Endothelial cell of hepatic sinusoid (primary cell): ENCODE measurements around the gene HLA-C.
"Not testable (repeated sequence)": the region's sequence is repeated elsewhere in the genome, so short reads cannot be mapped to it uniquely, and the experiment has no call there.

Experiments
- in situ Hi-C: cut with HindIII; loops from 2 replicates; pipeline ENCODE4 v1.10.0; 2017; ENCODE audit warnings: low sequenced_read_pairs

The HLA-C gene

DNA sequence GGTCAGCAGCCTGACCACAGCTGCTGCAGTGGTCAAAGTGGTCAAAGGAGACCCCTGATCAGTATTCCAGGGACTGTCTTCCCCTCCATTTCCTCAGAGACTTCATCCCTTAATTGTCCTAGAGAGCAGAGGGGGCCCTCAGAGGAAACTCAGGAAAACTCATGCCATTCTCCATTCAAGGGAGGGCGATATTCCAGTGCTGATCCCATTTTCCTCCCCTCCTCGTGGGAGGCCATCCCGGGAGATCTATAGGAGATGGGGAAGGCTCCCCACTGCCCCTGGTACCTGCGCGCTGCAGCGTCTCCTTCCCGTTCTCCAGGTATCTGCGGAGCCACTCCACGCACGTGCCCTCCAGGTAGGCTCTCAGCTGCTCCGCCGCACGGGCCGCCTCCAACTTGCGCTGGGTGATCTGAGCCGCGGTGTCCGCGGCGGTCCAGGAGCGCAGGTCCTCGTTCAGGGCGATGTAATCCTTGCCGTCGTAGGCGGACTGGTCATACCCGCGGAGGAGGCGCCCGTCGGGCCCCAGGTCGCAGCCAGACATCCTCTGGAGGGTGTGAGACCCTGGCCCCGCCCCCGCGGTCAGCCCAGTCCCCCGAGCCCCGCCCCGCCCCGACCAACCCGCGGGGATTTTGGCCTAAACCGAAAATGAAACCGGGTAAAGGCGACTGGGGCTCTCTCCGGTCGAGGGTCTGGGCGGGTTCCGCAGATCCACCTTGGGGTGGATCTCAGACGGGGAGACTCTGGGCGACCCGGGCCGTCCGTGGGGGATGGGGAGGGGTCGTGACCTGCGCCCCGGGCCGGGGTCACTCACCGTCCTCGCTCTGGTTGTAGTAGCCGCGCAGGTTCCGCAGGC lies 878 bp downstream of the HLA-C start:
- in situ Hi-C loops = no loop called here

DNA sequence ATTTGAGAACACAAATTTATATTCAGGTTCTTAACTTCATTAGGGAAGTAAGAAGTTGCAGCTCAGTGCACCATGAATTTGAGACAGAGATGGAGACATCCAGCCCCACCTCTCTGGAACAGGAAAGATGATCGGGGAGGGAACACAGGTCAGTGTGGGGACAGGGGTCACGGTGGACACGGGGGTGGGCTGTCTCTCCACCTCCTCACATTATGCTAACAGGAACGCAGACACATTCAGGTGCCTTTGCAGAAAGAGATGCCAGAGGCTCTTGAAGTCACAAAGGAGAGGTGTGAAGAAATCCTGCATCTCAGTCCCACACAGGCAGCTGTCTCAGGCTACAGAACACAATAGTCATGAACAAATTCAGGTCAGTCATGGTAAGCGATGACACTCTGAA lies 3.1 kb downstream of the HLA-C start:
- in situ Hi-C loops = loop anchor here (5.0 kb wide), 1 partner anchor 42 kb away; no protein-coding TSS in a partner anchor

DNA sequence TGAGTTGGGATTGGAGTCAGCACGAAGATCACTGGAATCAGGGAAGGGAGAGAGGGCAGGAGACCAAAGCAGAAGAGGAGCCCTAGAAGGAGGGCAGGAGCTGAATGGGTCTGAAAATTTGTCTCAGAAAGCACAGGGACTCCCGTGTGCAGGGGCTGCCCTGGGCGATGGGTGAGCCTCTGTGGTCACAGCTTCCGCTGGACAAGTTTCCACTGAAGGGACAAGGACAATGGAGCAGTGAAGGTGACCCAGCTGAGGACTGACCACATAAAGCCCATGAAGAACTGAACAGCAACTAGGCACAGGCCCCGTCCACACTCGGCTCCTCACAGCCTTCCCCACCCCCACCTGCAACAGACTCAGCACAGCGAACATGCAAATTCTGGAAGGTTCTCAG lies 3.5 kb downstream of the HLA-C start:
- in situ Hi-C loops = loop anchor here (5.0 kb wide), 1 partner anchor 41 kb away; no protein-coding TSS in a partner anchor

DNA sequence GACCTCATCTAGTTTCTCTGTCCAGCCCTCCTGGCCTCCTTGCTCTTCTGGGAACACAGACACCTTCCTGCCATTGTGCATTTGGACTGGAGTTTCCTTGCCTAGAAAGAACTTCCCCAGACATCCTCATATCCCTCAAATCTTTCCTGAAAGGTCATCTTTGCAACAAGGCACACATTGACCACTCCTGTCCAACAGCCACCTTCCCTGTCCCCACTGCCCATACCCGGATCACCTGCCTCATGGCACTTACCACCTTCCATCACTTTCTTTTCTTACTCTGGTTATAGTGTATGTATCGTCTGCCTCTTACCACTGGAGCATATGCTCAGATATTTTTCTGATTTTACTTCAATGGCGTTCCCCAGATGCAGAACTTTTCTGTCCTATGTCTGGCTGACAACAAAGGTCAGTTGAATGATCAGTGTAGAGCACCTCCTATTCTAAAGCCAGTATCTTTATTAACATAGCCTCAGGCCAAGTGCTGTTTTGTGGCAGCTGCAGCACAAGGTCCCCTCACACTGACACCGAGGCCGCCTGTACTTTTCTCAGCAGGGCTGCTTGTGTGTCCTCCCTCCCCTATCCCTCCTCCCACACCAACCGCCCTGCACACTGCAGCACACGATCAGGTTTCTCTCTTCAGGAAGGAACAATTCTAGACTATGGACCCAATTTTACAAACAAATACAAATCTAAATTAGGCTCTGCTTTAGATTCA lies 4.1 kb downstream of the HLA-C start:
- in situ Hi-C loops = loop anchor here (5.0 kb wide), 1 partner anchor 41 kb away; no protein-coding TSS in a partner anchor

DNA sequence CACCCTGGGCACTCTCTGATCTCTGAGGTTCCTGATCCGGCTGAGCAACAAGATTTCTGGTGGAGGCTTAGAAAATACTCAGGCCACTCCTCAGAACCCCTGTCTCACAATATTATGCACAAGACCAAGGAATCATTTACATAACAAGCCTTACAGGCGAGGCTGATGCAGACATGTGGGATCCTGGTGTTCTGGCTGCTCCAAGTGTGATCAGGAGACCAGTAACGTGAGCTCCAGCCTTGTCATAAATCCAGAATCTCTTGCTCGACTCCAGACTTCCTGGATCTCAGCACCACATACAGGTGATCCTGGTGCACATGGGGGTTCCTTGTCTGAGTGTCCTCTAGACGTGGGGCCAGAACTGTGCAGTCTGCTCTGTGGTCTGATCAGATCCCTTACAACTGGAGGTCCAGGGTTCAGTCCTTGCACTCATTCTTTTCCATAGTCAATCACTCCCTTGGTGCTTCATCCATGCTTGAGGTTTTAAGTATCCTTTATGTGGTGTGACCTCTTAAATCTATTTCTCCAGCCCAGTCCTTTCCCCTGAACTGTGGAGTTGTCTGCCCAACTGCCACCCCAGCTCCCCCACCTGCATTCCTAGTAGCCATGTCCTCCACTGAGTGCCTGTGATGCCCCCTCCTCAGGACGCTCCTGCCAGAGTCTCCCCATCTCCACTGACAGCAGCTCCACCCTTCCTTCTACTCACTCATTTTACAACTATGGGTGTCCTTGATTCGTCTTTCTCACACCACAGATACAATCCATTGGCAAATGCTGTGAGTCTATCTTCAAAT lies 5.1 kb downstream of the HLA-C start:
- in situ Hi-C loops = loop anchor here (5.0 kb wide), 1 partner anchor 39 kb away; no protein-coding TSS in a partner anchor

DNA sequence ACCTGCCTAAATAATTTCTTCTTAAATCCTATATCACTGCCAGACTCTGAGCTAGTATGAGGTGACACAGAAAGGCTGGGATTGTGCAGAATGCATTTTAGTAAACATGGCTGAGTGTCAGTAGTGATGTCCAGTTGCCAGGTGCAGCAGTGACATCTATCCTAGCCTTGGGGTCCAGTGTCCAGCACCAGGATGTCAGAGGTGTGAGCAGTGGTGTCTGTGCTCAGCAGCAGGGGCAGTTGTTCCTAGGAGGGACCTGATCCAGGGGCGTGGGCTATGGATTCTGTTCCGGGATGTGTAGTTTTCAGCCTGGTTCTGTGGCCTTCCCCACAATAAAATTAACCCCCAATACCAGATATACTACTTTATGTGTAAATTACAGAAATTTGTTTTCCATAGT lies 6.0 kb downstream of the HLA-C start:
- in situ Hi-C loops = loop anchor here (5.0 kb wide), 1 partner anchor 39 kb away; no protein-coding TSS in a partner anchor

DNA sequence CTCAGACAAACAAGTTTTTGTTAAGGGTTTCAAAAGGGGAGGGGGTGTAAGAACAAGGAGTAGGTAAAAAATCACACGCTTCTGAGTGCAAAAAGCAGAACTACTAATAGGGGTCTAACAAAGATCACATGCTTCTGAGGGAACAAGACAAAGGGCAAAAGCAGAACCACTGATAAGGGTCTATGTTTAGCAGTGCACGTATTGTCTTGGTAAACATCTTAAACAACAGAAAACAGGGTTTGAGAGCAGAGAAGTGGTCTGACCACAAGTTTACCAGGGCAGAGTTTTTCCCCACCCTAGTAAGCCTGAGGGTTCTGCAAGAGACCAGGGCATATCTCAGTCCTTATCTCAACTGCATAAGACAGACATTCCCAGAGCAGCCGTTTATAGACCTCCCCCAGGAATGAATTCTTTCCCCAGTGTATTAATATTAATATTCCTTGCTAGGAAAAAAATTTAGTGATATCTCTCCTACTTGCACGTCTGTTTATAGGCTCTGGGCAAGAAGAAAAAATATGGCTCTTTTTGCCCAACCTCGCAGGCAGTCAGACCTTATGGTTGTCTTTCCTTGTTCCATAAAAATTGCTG lies 8.5 kb downstream of the HLA-C start:
- in situ Hi-C loops = not testable (repeated sequence)

DNA sequence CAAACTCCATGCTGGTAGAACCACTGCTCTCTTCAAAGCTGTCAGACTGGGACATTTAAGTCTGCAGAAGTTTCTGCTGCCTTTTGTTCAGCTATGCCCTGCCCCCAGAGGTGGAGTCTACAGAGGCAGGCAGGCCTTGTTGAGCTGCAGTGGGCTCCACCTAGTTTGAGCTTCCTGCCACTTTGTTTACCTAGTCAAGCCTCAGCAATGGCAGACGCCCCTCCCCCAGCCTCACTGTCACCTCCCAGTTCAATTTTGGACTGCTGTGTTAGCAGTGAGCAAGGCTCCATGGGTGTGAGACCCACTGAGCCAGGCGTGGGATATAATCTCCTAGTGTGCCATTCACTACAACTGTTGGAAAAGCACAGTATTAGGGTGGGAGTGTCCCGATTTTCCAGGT lies 11.9 kb downstream of the HLA-C start:
- in situ Hi-C loops = not testable (repeated sequence)

DNA sequence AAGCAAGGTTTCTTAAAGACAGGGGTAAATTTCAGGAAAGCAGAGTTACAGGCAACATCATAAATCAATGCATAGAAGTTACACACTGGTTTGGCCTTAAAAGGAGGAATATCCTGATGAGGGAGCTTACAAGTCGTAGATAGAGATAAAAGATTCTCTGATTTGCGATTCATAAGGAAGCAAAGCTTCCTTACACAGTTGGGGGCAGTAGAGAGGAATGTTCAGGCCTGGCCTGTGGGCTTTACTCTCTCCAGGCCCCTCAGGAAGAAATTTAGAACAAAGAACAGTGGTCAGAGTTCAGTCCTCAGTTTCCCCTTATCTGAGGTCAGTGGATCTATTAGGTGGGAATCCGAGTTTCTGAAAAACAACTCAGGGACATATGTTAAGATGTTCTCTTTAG lies 19.3 kb downstream of the HLA-C start:
- in situ Hi-C loops = no loop called here

DNA sequence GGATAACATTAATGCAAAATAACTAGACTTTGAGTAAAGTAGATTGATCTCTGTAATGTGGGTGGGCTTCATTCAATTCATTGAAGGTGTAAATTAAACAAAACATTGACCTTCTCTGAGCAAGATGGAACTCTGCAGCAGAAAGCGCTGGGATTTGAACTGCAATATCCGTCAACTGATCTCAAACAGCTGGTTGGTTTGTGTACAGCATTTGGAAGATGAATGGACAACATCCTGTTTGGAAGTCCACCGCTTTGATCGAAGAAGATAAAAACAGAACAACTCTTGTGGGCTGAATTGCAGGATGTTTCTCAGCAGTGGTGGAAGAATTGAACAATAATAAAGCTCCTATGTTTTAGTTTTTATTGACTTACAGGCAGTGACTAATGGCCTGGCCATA lies 20.6 kb downstream of the HLA-C start:
- in situ Hi-C loops = no loop called here

DNA sequence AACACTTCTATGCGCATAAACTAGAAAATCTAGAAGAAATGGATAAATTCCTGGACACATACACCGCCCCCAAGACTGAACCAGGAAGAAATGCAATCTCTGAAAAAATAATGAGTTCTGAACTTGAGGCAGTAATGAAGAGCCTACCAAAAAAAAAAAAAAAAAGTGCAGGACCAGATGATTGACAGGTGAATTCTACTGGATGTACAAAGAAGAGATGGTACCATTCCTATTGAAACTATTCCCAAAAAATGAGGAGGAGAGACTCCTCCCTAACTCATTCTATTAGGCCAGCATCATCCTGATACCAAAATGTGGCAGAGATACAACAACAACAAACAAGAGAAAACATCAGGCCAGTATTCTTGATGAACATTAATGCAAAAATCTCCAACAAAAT lies 22.7 kb downstream of the HLA-C start:
- in situ Hi-C loops = no loop called here

DNA sequence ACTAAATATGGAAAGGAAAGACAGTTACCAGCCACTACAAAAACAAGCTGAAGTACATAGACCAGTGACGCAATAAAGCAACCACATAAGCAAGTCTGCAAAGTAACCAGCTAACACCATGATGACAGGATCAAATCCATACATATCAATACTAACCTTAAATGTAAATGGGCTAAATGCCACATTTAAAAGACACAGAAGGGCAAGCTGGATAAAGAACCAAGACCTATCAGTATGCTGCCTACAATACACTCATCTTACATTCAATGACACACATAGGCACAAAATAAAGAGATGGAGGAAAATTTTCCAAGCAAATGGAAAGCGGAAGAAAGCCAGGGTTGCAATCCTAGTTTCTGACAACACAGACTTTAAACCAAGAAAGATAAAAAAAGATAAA lies 24.1 kb downstream of the HLA-C start:
- in situ Hi-C loops = no loop called here

DNA sequence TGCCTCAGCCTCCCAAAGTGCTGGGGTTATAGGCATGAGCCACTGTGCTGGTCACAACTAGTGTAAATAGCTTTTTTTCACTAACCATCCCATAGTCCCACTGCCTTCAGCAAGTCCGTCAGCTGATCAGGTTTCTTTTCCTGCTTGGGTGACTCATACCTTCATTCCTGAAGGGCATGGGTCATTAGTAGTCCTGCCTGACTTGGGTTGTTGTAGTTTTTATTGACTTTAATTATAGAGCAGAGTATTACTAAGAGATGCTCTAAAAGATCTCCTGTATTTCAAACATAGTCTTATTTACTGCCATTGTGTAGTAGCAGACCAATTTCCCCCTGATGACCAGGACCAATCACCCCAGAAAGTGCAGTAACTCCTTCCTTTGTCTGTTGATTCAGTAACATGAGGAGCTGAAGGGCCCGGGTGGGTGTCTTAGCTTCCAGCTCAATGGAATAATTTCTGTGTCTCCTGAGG lies 25.8 kb downstream of the HLA-C start:
- in situ Hi-C loops = no loop called here

DNA sequence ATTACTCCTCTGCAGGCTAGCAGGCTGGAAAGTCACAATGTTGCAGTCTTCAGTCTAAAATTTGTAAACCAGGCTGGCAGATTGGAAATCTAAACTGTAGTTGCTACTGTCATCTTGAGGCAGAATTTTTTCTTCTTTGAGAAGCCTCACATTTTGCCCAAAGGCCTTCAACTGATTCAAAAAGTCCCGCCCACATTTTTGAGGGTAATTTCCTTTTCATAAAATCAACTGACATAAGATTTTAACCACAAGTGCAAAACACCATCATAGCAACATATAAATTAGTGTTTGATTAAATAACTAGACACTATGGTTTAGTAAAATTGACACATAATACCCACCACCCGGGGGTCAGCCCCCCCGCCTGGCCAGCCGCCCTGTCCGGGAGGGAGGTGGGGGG lies 28.4 kb downstream of the HLA-C start:
- in situ Hi-C loops = loop anchor here (5.0 kb wide), 1 partner anchor 59 kb away; no protein-coding TSS in a partner anchor

DNA sequence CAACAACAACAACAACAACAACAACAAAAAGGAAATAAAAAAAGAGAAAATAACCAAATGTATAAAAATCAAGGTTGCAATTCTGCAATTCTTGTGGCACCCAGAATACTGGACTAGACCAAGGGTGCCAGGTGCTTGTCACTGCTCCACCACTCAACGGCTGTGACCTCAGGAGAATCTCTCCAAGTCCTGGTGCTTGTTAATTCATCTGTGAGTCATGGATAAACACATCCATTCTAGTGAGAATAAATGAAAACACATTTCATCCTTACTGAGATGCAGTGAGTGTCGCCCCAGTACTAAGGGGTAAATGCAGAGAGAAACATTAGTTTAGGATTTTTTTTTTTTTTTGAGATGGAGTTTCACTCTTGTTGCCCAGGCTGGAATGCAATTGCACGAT lies 32.0 kb downstream of the HLA-C start:
- in situ Hi-C loops = loop anchor here (5.0 kb wide), 1 partner anchor 62 kb away; no protein-coding TSS in a partner anchor

DNA sequence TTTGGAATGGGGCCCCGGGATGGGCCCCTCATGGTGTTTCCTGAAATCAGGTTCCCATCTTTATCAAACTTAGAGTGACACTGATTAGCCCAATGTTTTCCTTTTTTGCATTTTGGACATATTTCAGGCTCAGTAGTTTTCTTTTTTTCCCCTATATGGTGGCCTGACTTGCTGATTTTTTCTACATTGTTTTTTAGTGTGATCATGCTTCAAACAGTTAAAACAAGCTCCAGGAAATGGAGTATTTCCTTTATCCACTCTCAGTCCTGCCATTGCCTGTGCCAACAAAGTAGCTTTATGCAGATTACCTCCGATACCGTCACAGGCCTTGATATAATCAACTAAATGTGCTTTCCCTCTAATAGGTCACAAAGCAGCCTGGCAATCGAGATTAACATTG lies 37.8 kb downstream of the HLA-C start:
- in situ Hi-C loops = not testable (repeated sequence)

DNA sequence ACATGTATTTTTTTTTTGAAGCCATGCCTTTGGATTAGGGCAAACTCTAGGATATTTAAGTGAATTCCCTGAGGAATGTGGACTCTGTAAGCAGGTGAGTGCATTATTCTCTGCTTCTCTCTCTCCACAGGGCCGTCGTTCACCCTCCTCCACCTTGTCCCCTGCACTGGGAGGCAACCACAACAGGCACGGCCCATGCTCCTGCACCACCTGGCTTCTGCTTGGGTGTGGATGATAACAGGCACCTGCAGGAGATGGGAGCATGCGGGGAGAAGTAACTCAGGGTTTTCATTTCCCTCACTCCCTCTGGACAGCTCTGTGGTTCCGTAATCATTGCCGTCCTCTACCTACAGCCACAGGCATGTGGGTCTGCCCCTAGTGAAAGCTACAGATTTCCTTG lies 43.4 kb downstream of the HLA-C start:
- in situ Hi-C loops = loop anchor here (5.0 kb wide), 1 partner anchor 39 kb away; no protein-coding TSS in a partner anchor

DNA sequence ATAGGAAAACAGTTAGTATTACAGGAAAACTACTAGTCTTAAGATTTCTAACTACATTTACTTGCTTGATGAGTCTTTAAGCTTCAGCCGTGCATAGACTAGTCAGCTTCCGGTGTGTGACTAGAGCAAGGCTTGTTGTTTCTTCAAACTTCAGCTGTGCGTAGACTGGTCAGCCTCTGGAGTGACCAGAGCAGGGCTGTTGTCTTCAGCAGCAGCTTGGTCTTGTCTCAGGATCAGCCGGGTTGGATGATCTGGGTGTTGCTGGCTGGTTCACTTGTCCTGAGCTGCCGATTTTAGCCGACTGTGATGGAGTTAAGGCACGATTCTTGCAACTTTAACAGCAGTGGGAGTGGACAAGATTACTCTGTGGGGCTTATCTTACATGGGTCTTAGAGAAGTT lies 44.7 kb downstream of the HLA-C start:
- in situ Hi-C loops = loop anchor here (5.0 kb wide), 1 partner anchor 40 kb away; no protein-coding TSS in a partner anchor

DNA sequence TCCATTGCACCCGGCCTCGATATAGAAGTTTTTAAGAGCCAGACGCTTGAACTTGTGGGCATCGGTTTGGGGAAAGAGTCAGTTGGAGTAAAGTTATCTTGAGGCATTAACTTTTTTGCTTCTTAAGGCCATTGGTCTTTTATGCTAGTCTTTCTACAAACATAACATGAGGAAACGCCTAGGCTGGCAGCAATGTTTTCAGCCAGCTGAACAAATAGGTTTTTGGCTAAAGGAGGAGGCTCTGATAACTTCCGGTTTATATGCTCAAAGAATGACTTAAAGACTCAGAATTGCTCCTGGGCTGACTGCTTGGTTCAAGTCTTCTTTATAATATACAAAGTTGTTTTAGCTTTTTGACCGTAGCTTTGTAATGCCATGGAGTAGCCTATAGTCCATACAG lies 46.2 kb downstream of the HLA-C start:
- in situ Hi-C loops = loop anchor here (5.0 kb wide), 1 partner anchor 42 kb away; no protein-coding TSS in a partner anchor

DNA sequence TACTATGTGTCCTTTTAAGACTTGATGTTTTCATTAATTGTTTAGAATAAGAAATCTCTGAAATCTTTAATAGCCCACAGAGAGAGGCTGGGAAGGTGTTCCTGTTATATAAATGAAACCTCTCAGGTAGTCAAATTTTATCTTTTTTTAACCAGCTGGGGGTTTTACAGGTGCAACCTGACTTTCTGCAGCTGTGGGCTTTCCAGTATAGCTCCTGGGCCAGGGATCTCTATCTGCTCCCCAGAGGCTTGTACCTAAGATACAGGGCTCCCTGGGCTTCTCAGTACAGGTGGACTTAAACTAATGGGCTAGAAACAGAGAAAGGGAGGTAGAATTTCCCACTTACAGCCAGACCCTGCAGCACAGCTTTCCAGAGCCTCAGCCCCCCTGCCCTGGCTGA lies 49.4 kb downstream of the HLA-C start:
- in situ Hi-C loops = no loop called here
